H9 (cell line): ENCODE data around the gene PFKL. TPM values are rescaled to one million over a fixed set of nuclear protein-coding genes. Genes with fewer than 3 reads are reported as not detected.

Experiments
- DNase-seq: peaks from one replicate; pipeline ENCODE4 v3.0.0-alpha.2; 2017
- H2AFZ ChIP-seq: one replicate; pipeline ENCODE4 v1.6.1; 2013; ENCODE audit warnings: mild to moderate bottlenecking, low read length, control low read depth, moderate library complexity
- H2AK5ac ChIP-seq: 2 replicates; pipeline ENCODE4 v1.6.1; 2013; ENCODE audit warnings: low read length, control low read depth, mixed read lengths; ENCODE audit not compliant: insufficient read length
- H2BK120ac ChIP-seq: one replicate; pipeline ENCODE4 v1.6.1; 2013; ENCODE audit warnings: low read depth, mild to moderate bottlenecking, low read length, control low read depth, inconsistent platforms; ENCODE audit not compliant: poor library complexity, severe bottlenecking
- H2BK12ac ChIP-seq: 2 replicates; pipeline ENCODE4 v1.6.1; 2013; ENCODE audit warnings: low read length, control low read depth, mixed read lengths, low read depth; ENCODE audit not compliant: insufficient read length
- H2BK15ac ChIP-seq: 2 replicates; pipeline ENCODE4 v1.6.1; 2013; ENCODE audit warnings: low read depth, low read length, control low read depth
- H2BK20ac ChIP-seq: one replicate; pipeline ENCODE4 v1.6.1; 2013; ENCODE audit warnings: low read depth, mild to moderate bottlenecking, low read length, control low read depth, inconsistent platforms; ENCODE audit not compliant: poor library complexity, severe bottlenecking
- H2BK5ac ChIP-seq: 2 replicates; pipeline ENCODE4 v1.6.1; 2013; ENCODE audit warnings: low read length, control low read depth, mixed read lengths; ENCODE audit not compliant: insufficient read length
- H3K14ac ChIP-seq: 2 replicates; pipeline ENCODE4 v1.6.1; 2013; ENCODE audit warnings: low read length, control low read depth; ENCODE audit not compliant: insufficient read depth
- H3K18ac ChIP-seq: 2 replicates; pipeline ENCODE4 v1.6.1; 2013; ENCODE audit warnings: low read depth, mild to moderate bottlenecking, mixed read lengths, low read length, control low read depth; ENCODE audit not compliant: insufficient read length
- H3K23ac ChIP-seq: 2 replicates; pipeline ENCODE4 v1.6.1; 2013; ENCODE audit warnings: low read length, control low read depth, mixed read lengths, low read depth; ENCODE audit not compliant: insufficient read length
- H3K23me2 ChIP-seq: 2 replicates; pipeline ENCODE4 v1.6.1; 2013; ENCODE audit warnings: low read depth, mild to moderate bottlenecking, mixed read lengths, low read length, control low read depth; ENCODE audit not compliant: insufficient read length, poor library complexity, severe bottlenecking
- H3K27ac ChIP-seq: 2 replicates; pipeline ENCODE4 v1.5.1; 2013; ENCODE audit warnings: low read length, control low read depth, mixed read lengths, low read depth; ENCODE audit not compliant: insufficient read length
- H3K27me3 ChIP-seq: 2 replicates; pipeline ENCODE4 v1.6.1; 2013; ENCODE audit warnings: low read length, control low read depth, inconsistent platforms; ENCODE audit not compliant: insufficient read depth
- H3K4ac ChIP-seq: 2 replicates; pipeline ENCODE4 v1.6.1; 2013; ENCODE audit warnings: low read depth, mild to moderate bottlenecking, control low read depth, inconsistent platforms, low read length, moderate library complexity
- H3K4me1 ChIP-seq: 2 replicates; pipeline ENCODE4 v1.6.1; 2013; ENCODE audit warnings: low read length, control low read depth, inconsistent platforms; ENCODE audit not compliant: insufficient read depth
- H3K4me2 ChIP-seq: 2 replicates; pipeline ENCODE4 v1.6.1; 2013; ENCODE audit warnings: low read length, control low read depth, mixed read lengths; ENCODE audit not compliant: insufficient read length, insufficient read depth
- H3K56ac ChIP-seq: 2 replicates; pipeline ENCODE4 v1.6.1; 2013; ENCODE audit warnings: low read depth, mild to moderate bottlenecking, mixed read lengths, low read length, control low read depth; ENCODE audit not compliant: insufficient read length
- H3K79me1 ChIP-seq: 2 replicates; pipeline ENCODE4 v1.6.1; 2013; ENCODE audit warnings: low read depth, mild to moderate bottlenecking, moderate library complexity, low read length, control low read depth, inconsistent platforms; ENCODE audit not compliant: insufficient read depth, poor library complexity, severe bottlenecking
- H3K79me2 ChIP-seq: 2 replicates; pipeline ENCODE4 v1.6.1; 2013; ENCODE audit warnings: low read length, control low read depth, inconsistent platforms; ENCODE audit not compliant: insufficient read depth
- H3K9ac ChIP-seq: 2 replicates; pipeline ENCODE4 v1.6.1; 2013; ENCODE audit warnings: low read length, control low read depth, mixed read lengths; ENCODE audit not compliant: insufficient read length; ENCODE audit errors: extremely low read depth
- H3K9me3 ChIP-seq: one replicate; pipeline ENCODE4 v1.6.1; 2013; ENCODE audit warnings: low read depth, low read length, inconsistent platforms; ENCODE audit not compliant: control insufficient read depth
- H3T11ph ChIP-seq: one replicate; pipeline ENCODE4 v1.6.1; 2013; ENCODE audit warnings: mild to moderate bottlenecking, low read length, control low read depth, inconsistent platforms
- H4K20me1 ChIP-seq: one replicate; pipeline ENCODE4 v1.6.1; 2013; ENCODE audit not compliant: control insufficient read depth, insufficient read length, insufficient read depth
- H4K5ac ChIP-seq: 2 replicates; pipeline ENCODE4 v1.6.1; 2013; ENCODE audit warnings: low read depth, mild to moderate bottlenecking, mixed read lengths, low read length, control low read depth; ENCODE audit not compliant: insufficient read length
- H4K8ac ChIP-seq: replicated peaks from 2 replicates; pipeline ENCODE4 v1.6.1; 2013; ENCODE audit warnings: low read length, control low read depth, mixed read lengths, low read depth; ENCODE audit not compliant: insufficient read length
- H4K91ac ChIP-seq: 2 replicates; pipeline ENCODE4 v1.6.1; 2013; ENCODE audit warnings: low read depth, mild to moderate bottlenecking, moderate library complexity, mixed read lengths, low read length, control low read depth; ENCODE audit not compliant: insufficient read length
- H3K27ac Mint-ChIP-seq, 3 experiments: 2 replicates in 2 of 3; 3 replicates in 1 of 3; pipeline ENCODE4 v1.8.0; 2020 to 2021; ENCODE audit warnings: mixed read lengths in 3 of 3, mild to moderate bottlenecking in 1 of 3, moderate library complexity in 1 of 3
- H3K27me3 Mint-ChIP-seq: 2 replicates; pipeline ENCODE4 v1.8.0; 2021; ENCODE audit warnings: low read depth, mild to moderate bottlenecking, moderate library complexity, mixed read lengths
- H3K36me3 Mint-ChIP-seq, 3 experiments: 2 replicates in 2 of 3; 3 replicates in 1 of 3; pipeline ENCODE4 v1.8.0; 2020 to 2021; ENCODE audit warnings: low read depth in 3 of 3, mixed read lengths in 3 of 3; ENCODE audit not compliant: insufficient read depth in 1 of 3
- H3K4me1 Mint-ChIP-seq, 2 experiments: 2 replicates each; pipeline ENCODE4 v1.8.0; 2020; ENCODE audit warnings: mixed read lengths in 2 of 2
- H3K4me3 Mint-ChIP-seq, 2 experiments: 2 replicates in 1 of 2; 3 replicates in 1 of 2; pipeline ENCODE4 v1.8.0; 2020 to 2021; ENCODE audit warnings: mild to moderate bottlenecking in 2 of 2, mixed read lengths in 2 of 2, moderate library complexity in 1 of 2
- H3K9me3 Mint-ChIP-seq, 2 experiments: 2 replicates in 1 of 2; 3 replicates in 1 of 2; pipeline ENCODE4 v1.8.0; 2020; ENCODE audit warnings: mild to moderate bottlenecking in 2 of 2, mixed read lengths in 2 of 2, moderate library complexity in 1 of 2
- WGBS: extraction: QIAGEN DNeasy Blood & Tissue Kit; methylation state at CpG from one replicate; pipeline ENCODE4 v1.1.7; 2013; ENCODE audit warnings: missing lambda C conversion rate, low lambda C conversion rate, mixed read lengths; ENCODE audit not compliant: insufficient read length; ENCODE audit errors: extremely low coverage; 5-methylcytosine and 5-hydroxymethylcytosine counted together
- total RNA-seq: library from RNA; stranded (reverse); gene quantifications from 2 replicates; pipeline ENCODE4 v1.2.1, GENCODE V29; 2021
- TF ChIP-seq, protein P1 (sequence below): fragments of 200-600 bp; sonication (generic); conservative IDR thresholded peaks from 3 replicates; pipeline ENCODE4 v1.8.0; 2021; ENCODE audit warnings: antibody characterized with exemption, mild to moderate bottlenecking

The PFKL gene
- total RNA-seq, 1 experiment from 2014 or later, result 107 TPM

DNA sequence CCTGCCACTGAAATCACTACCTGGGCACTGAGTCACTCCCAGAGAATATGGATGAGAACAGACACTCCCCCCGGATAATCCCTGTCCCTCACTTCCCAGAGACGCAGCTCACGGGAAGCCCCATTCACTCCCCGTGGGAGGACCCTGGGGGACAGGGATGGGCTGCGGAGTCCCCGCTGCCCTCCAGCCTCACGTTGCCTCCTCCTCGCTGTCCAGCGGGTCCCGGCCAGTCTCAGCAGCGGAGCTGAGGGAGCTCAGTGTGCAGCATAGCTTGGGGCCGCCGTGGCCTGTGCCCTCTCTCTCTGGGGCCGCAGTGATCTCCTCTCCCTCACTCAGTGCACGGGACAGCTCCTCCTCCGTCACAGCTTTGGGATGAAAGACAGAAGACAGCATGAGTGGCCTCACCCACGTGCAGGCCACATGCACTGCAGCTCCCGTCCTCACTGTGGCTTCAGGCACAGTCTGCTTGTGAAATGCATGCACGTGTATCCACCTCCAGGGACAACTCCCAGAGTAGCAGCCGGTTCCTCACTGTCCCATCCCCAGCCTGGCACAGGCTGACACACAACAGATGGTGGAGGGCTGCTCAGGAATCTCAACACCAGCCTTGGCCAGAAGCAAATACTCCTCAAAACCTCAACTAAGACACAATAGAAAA is 31.9 kb downstream of the PFKL start:
- DNase-seq, result no peak
- Histone ChIP-seq H2BK120ac (no peak overlapping the region), H3K27ac (no peak overlapping the region), H3K56ac (no peak overlapping the region), H3K79me2 (no peaks in the 10 kb centered on the region), H3K23ac (no peak overlapping the region), H3K4me1 (no peaks in the 10 kb centered on the region), H3K9ac (no peak overlapping the region), H3K23me2 (no peaks in the 10 kb centered on the region), H3K14ac (no peak overlapping the region), H4K91ac (no peak overlapping the region), H4K8ac (no peak overlapping the region), H4K5ac (no peak overlapping the region), H3T11ph (no peak overlapping the region), H3K18ac (no peak overlapping the region), H3K9me3 (no peaks in the 10 kb centered on the region), H3K4me2 (no peak overlapping the region), H2BK15ac (no peak overlapping the region), H3K4ac (no peak overlapping the region), H3K79me1 (no peaks in the 10 kb centered on the region), H3K27me3 (no peaks in the 10 kb centered on the region), H2AFZ (no peak overlapping the region), H2AK5ac (no peak overlapping the region), H2BK5ac (no peak overlapping the region), H2BK12ac (no peak overlapping the region), H4K20me1 (no peaks in the 10 kb centered on the region), H2BK20ac (no peak overlapping the region)
- no peaks in the 10 kb centered on the region for H3K9me3 Mint-ChIP-seq
- H3K4me3 Mint-ChIP-seq, result no peak overlapping the region; a peak in 1 of 5 replicates
- peak overlapping the region in 1 of 3 experiments; percentile 73; a peak in 2 of 7 replicates for H3K27ac Mint-ChIP-seq
- TF ChIP-seq, protein P1, sequence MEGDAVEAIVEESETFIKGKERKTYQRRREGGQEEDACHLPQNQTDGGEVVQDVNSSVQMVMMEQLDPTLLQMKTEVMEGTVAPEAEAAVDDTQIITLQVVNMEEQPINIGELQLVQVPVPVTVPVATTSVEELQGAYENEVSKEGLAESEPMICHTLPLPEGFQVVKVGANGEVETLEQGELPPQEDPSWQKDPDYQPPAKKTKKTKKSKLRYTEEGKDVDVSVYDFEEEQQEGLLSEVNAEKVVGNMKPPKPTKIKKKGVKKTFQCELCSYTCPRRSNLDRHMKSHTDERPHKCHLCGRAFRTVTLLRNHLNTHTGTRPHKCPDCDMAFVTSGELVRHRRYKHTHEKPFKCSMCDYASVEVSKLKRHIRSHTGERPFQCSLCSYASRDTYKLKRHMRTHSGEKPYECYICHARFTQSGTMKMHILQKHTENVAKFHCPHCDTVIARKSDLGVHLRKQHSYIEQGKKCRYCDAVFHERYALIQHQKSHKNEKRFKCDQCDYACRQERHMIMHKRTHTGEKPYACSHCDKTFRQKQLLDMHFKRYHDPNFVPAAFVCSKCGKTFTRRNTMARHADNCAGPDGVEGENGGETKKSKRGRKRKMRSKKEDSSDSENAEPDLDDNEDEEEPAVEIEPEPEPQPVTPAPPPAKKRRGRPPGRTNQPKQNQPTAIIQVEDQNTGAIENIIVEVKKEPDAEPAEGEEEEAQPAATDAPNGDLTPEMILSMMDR, result no peak
- H3K27me3 Mint-ChIP-seq, result no peaks in the 10 kb centered on the region
- H3K4me1 Mint-ChIP-seq, result 0 out of 4 replicates have a peak, but pooled peaks cover 0 to 3% of the 10 kb centered on the region in 2 experiments
- H3K36me3 Mint-ChIP-seq, result peaks cover 0 to 10% (median 0%) of the 10 kb centered on the region in 3 experiments; a peak in 2 of 7 replicates
- WGBS, result no CpG with 5 or more reads among the region's 20 CpGs
